Islet precursor cell (in vitro differentiated cells): ENCODE results near the gene RUFY3.
"Not testable (repeated sequence)": the region's sequence is repeated elsewhere in the genome, so short reads cannot be mapped to it uniquely, and the experiment has no call there.

Experiments used
- DNase-seq: peaks from one replicate; pipeline ENCODE4 v3.0.0-alpha.2; 2018

RUFY3 gene

GRCh38 chr4:70721747-70722146, at the start of gene RUFY3:
Gene RUFY3, plus strand, starts transcription at chr4:70721964. Its CDS starts 610 bp downstream, at chr4:70722574.
- peak; percentile 64 for DNase-seq

- no peak for DNase-seq
Observed at GRCh38 chr4:70674191-70674590, 47.6 kb upstream of the RUFY3 start.

- no peak for DNase-seq
Observed at GRCh38 chr4:70674731-70675130, 47.0 kb upstream of the RUFY3 start.

GRCh38 chr4:70676554-70677090, 45.1 kb upstream of the RUFY3 start:
- DNase-seq = no peak

GRCh38 chr4:70678383-70678999, 43.3 kb upstream of the RUFY3 start:
- no peak for DNase-seq

- DNase-seq = no peak
Observed at GRCh38 chr4:70680934-70681333, 40.8 kb upstream of the RUFY3 start.

GRCh38 chr4:70681704-70682103, 40.1 kb upstream of the RUFY3 start:
- DNase-seq = no peak

GRCh38 chr4:70682142-70682541, 39.6 kb upstream of the RUFY3 start:
- not testable (repeated sequence) for DNase-seq

GRCh38 chr4:70687392-70687791, 34.4 kb upstream of the RUFY3 start:
- no peak for DNase-seq

GRCh38 chr4:70687821-70688794, 33.7 kb upstream of the RUFY3 start, which contains the start of gene UTP3:
Gene UTP3, plus strand, starts transcription at chr4:70688532. Its CDS starts 146 bp downstream, at chr4:70688678.
- peak; percentile 97 for DNase-seq

GRCh38 chr4:70688795-70689231, 33.0 kb upstream of the RUFY3 start:
- DNase-seq = peak; percentile 57

- DNase-seq = no peak
Observed at GRCh38 chr4:70691661-70692060, 30.1 kb upstream of the RUFY3 start.

GRCh38 chr4:70694633-70695032, 27.1 kb upstream of the RUFY3 start:
- DNase-seq = not testable (repeated sequence)

GRCh38 chr4:70698435-70698834, 23.3 kb upstream of the RUFY3 start:
- DNase-seq = not testable (repeated sequence)

- DNase-seq = no peak
Observed at GRCh38 chr4:70700712-70701111, 21.1 kb upstream of the RUFY3 start.

GRCh38 chr4:70701271-70701670, 20.5 kb upstream of the RUFY3 start:
- no peak for DNase-seq

- DNase-seq = not testable (repeated sequence)
Observed at GRCh38 chr4:70702592-70702991, 19.2 kb upstream of the RUFY3 start.

- no peak for DNase-seq
Observed at GRCh38 chr4:70703619-70704214, 18.0 kb upstream of the RUFY3 start.

GRCh38 chr4:70704215-70704930, 17.4 kb upstream of the RUFY3 start:
- peak; percentile 96 for DNase-seq

GRCh38 chr4:70704931-70705182, 16.9 kb upstream of the RUFY3 start:
- no peak for DNase-seq

GRCh38 chr4:70705183-70706043, 16.4 kb upstream of the RUFY3 start:
- DNase-seq = peak; percentile 83

- DNase-seq = no peak
Observed at GRCh38 chr4:70706044-70706461, 15.7 kb upstream of the RUFY3 start.
